ENCODE data around the gene P2RX7.
"Not testable (repeated sequence)": the region's sequence is repeated elsewhere in the genome, so short reads cannot be mapped to it uniquely, and the experiment has no call there.

The P2RX7 gene

GRCh38 chr12:121222847-121223246, 90.2 kb downstream of the P2RX7 start:
- no peak for DNase-seq (ENCODE audit: low read depth)
- H3K4me3 ChIP-seq (ENCODE audit: low read depth, low read length): no peak overlapping the region
- no peak for TF ChIP-seq CTCF (conservative IDR thresholded peaks at IDR 0.05; ENCODE audit: low read depth, low read length)

- DNase-seq (ENCODE audit: low read depth): peak; percentile 38
- H3K4me3 ChIP-seq (ENCODE audit: low read depth, low read length): no peak overlapping the region
- TF ChIP-seq CTCF (conservative IDR thresholded peaks at IDR 0.05; ENCODE audit: low read depth, low read length): peak; percentile 59
Measured at GRCh38 chr12:121223292-121224285, 90.9 kb downstream of the P2RX7 start.

- no peak overlapping the region for H3K4me3 ChIP-seq (ENCODE audit: low read depth, low read length)
- no peak for DNase-seq (ENCODE audit: low read depth)
- no peak for TF ChIP-seq CTCF (conservative IDR thresholded peaks at IDR 0.05; ENCODE audit: low read depth, low read length)
Measured at GRCh38 chr12:121224591-121224990, 91.9 kb downstream of the P2RX7 start.

GRCh38 chr12:121226399-121226798, 93.7 kb downstream of the P2RX7 start:
- DNase-seq (ENCODE audit: low read depth): no peak
- TF ChIP-seq CTCF (conservative IDR thresholded peaks at IDR 0.05; ENCODE audit: low read depth, low read length): no peak
- H3K4me3 ChIP-seq (ENCODE audit: low read depth, low read length): no peak overlapping the region

GRCh38 chr12:121226871-121227270, 94.2 kb downstream of the P2RX7 start:
- not testable (repeated sequence) for H3K4me3 ChIP-seq (ENCODE audit: low read depth, low read length); DNase-seq (ENCODE audit: low read depth)

GRCh38 chr12:121227294-121227693, 94.6 kb downstream of the P2RX7 start:
- no peak for DNase-seq (ENCODE audit: low read depth)
- TF ChIP-seq CTCF (conservative IDR thresholded peaks at IDR 0.05; ENCODE audit: low read depth, low read length): no peak

GRCh38 chr12:121228919-121229665, 96.4 kb downstream of the P2RX7 start:
- H3K4me3 ChIP-seq (ENCODE audit: low read depth, low read length): no peak overlapping the region
- no peak for TF ChIP-seq CTCF (conservative IDR thresholded peaks at IDR 0.05; ENCODE audit: low read depth, low read length)
- DNase-seq (ENCODE audit: low read depth): no peak

More at GRCh38 chr12:121227294-121227693, 94.6 kb downstream of the P2RX7 start:
- no peak overlapping the region for H3K4me3 ChIP-seq (ENCODE audit: low read depth, low read length)
